GM23338 (cell line): ENCODE data around the gene LYL1. TPM values are rescaled to one million over a fixed set of nuclear protein-coding genes. Genes with fewer than 3 reads are reported as not detected.

Experiments used
- ATAC-seq: fragments of 200-7000 bp; cut with Tn5 transposase; 3 replicates; pipeline ENCODE4 v1.9.1; 2020
- DNase-seq: peaks from one replicate; pipeline ENCODE4 v3.0.0-alpha.2; 2015; ENCODE audit warnings: low spot score
- H2AFZ ChIP-seq: fragments of 200-600 bp; sonication (generic); 2 replicates; pipeline ENCODE4 v1.8.0; 2016; ENCODE audit warnings: antibody characterized with exemption, mild to moderate bottlenecking, moderate library complexity
- H3F3A ChIP-seq: fragments of 200-600 bp; sonication (generic); replicated peaks from 2 replicates; pipeline ENCODE4 v1.8.0; 2017; ENCODE audit warnings: antibody characterized with exemption, mixed run types, low read depth
- H3K27ac ChIP-seq: fragments of 200-600 bp; sonication (generic); 2 replicates; pipeline ENCODE4 v1.6.1; 2016; ENCODE audit warnings: low read depth
- H3K27me3 ChIP-seq: fragments of 200-600 bp; sonication (generic); 2 replicates; pipeline ENCODE4 v1.8.0; 2016; ENCODE audit warnings: mild to moderate bottlenecking, mixed run types, moderate library complexity; ENCODE audit not compliant: insufficient read depth
- H3K36me3 ChIP-seq: fragments of 200-600 bp; sonication (generic); 2 replicates; pipeline ENCODE4 v1.8.0; 2016; ENCODE audit warnings: mild to moderate bottlenecking; ENCODE audit not compliant: insufficient read depth
- H3K4me1 ChIP-seq: fragments of 200-600 bp; sonication (generic); 2 replicates; pipeline ENCODE4 v1.8.0; 2016; ENCODE audit warnings: mild to moderate bottlenecking, moderate library complexity; ENCODE audit not compliant: insufficient read depth
- H3K4me2 ChIP-seq: fragments of 200-600 bp; sonication (generic); 2 replicates; pipeline ENCODE4 v1.7.1; 2017; ENCODE audit warnings: mixed run types
- H3K4me3 ChIP-seq: fragments of 200-600 bp; sonication (generic); 2 replicates; pipeline ENCODE4 v1.6.1; 2016; ENCODE audit warnings: mixed run types
- H3K79me2 ChIP-seq: fragments of 200-600 bp; sonication (generic); replicated peaks from 2 replicates; pipeline ENCODE4 v1.8.0; 2017; ENCODE audit warnings: mild to moderate bottlenecking; ENCODE audit not compliant: insufficient read depth
- H3K9me2 ChIP-seq: fragments of 200-600 bp; sonication (generic); 2 replicates; pipeline ENCODE4 v1.8.0; 2017; ENCODE audit not compliant: insufficient read depth
- H4K20me1 ChIP-seq: fragments of 200-600 bp; sonication (generic); replicated peaks from 2 replicates; pipeline ENCODE4 v1.8.0; 2017; ENCODE audit warnings: mild to moderate bottlenecking; ENCODE audit not compliant: insufficient read depth
- H3K27ac Mint-ChIP-seq: 2 replicates; pipeline ENCODE4 v1.8.0; 2020; ENCODE audit warnings: inconsistent platforms, mild to moderate bottlenecking, moderate library complexity, mixed read lengths
- H3K27me3 Mint-ChIP-seq: 3 replicates; pipeline ENCODE4 v1.8.0; 2022; ENCODE audit warnings: low read depth, mild to moderate bottlenecking, moderate library complexity, mixed read lengths, inconsistent platforms; ENCODE audit not compliant: insufficient read depth, poor library complexity
- H3K36me3 Mint-ChIP-seq: 3 replicates; pipeline ENCODE4 v1.8.0; 2021; ENCODE audit warnings: low read depth, mild to moderate bottlenecking, inconsistent platforms, moderate library complexity, mixed read lengths
- H3K4me1 Mint-ChIP-seq: 3 replicates; pipeline ENCODE4 v1.8.0; 2020; ENCODE audit warnings: mild to moderate bottlenecking, inconsistent platforms, mixed read lengths
- H3K4me3 Mint-ChIP-seq: 3 replicates; pipeline ENCODE4 v1.8.0; 2021; ENCODE audit warnings: moderate library complexity, mild to moderate bottlenecking, inconsistent platforms, mixed read lengths
- H3K9me3 Mint-ChIP-seq: 3 replicates; pipeline ENCODE4 v1.8.0; 2020; ENCODE audit warnings: moderate library complexity, mild to moderate bottlenecking, inconsistent platforms, mixed read lengths
- CREB1 ChIP-seq: fragments of 250-450 bp; sonication (Bioruptor Pico); IDR thresholded peaks from 2 replicates; pipeline ENCODE4 v1.5.0; 2020; ENCODE audit warnings: low read depth, mild to moderate bottlenecking, moderate library complexity
- EZH2 ChIP-seq: fragments of 200-600 bp; sonication (generic); IDR thresholded peaks from one replicate; pipeline ENCODE4 v1.8.0; 2017; ENCODE audit warnings: antibody characterized with exemption, mild to moderate bottlenecking, low read depth; ENCODE audit not compliant: unreplicated experiment
- EZH2phosphoT487 ChIP-seq: fragments of 200-600 bp; sonication (generic); IDR thresholded peaks from one replicate; pipeline ENCODE4 v1.8.1; 2018; ENCODE audit warnings: antibody characterized with exemption; ENCODE audit not compliant: unreplicated experiment
- STAT1 ChIP-seq: IDR thresholded peaks from one replicate; pipeline ENCODE4 v1.6.1; 2016; ENCODE audit warnings: antibody characterized with exemption; ENCODE audit not compliant: unreplicated experiment
- polyA plus RNA-seq: library from polyadenylated mRNA; unstranded; fragments of >200 nt; fragmentation: Nextera tagmentation; extraction: Ambion mirVana; gene quantifications from 2 replicates; pipeline ENCODE4 v1.2.1, GENCODE V29; 2016
- total RNA-seq: library from RNA; depleted of rRNA; stranded (reverse); fragments of >200 nt; shearing (Covaris generic); gene quantifications from 2 replicates; pipeline ENCODE4 v1.2.3, GENCODE V29; 2014
- TF ChIP-seq, protein P1 (sequence below): fragments of 250-450 bp; sonication (Bioruptor Pico); IDR thresholded peaks from 2 replicates; pipeline ENCODE4 v1.5.0; 2020; ENCODE audit warnings: mild to moderate bottlenecking, moderate library complexity

LYL1 gene
- total and polyA plus RNA-seq, 2 experiments from 2014 or later, result 1.2 to 2.2 TPM

DNA sequence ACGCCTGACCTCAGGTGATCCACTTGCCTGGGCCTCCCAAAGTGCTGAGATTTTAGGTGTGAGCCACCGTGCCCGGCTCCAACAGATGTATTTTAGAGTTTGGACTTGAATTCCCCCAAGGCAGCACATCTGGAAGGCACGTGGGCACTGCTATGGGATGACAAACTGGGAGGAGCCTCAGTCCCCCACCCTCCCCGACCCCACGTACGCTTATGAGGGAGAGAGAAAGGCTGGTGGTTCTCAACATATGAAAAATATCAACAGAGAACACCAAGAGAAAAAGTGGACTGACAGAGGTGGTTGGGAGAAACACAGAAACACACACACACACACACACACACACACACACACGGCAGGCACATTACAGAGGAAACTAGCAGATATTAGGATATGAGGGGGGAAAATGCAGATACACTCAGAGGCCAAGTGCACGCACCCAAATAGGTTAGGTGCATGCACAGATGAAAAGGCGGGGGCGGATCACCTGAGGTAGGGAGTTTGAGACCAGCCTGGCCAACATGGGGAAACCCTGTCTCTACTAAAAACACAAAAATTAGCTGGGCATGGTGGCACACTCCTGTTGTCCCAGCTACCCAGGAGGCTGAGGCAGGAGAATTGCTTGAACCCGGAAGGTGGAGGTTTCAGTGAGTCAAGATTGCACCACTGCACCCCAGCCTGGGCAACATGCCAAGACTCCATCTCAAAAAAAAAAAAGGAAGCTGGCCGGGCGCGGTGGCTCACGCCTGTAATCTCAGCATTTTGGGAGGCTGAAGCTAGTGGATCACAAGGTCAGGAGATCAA, 44.3 kb upstream of the LYL1 start:
- Mint-ChIP-seq H3K4me3 (no peak overlapping the region), H3K27me3 (peaks cover 20% of the 10 kb centered on the region), H3K27ac (no peak overlapping the region), H3K4me1 (peaks cover 9% of the 10 kb centered on the region), H3K9me3 (peaks cover 3% of the 10 kb centered on the region; the same call in 1 of the 3 replicates), H3K36me3 (peaks cover 15% of the 10 kb centered on the region)
- Histone ChIP-seq H3K27ac (no peak overlapping the region), H3F3A (peaks cover 8% of the 10 kb centered on the region), H3K27me3 (no peaks in the 10 kb centered on the region), H3K9me2 (no peaks in the 10 kb centered on the region), H3K4me2 (no peak overlapping the region), H4K20me1 (peaks cover 10% of the 10 kb centered on the region; the same call in 1 of the 2 replicates), H3K79me2 (peaks cover 19% of the 10 kb centered on the region), H3K36me3 (no peaks in the 10 kb centered on the region), H3K4me1 (no peaks in the 10 kb centered on the region), H3K4me3 (no peak overlapping the region), H2AFZ (no peak overlapping the region)
- DNase-seq (no peak), ATAC-seq (no peak)
- no peak for TF ChIP-seq EZH2
- no peak for TF ChIP-seq CREB1
- TF ChIP-seq EZH2phosphoT487, result no peak
- TF ChIP-seq, protein P1, sequence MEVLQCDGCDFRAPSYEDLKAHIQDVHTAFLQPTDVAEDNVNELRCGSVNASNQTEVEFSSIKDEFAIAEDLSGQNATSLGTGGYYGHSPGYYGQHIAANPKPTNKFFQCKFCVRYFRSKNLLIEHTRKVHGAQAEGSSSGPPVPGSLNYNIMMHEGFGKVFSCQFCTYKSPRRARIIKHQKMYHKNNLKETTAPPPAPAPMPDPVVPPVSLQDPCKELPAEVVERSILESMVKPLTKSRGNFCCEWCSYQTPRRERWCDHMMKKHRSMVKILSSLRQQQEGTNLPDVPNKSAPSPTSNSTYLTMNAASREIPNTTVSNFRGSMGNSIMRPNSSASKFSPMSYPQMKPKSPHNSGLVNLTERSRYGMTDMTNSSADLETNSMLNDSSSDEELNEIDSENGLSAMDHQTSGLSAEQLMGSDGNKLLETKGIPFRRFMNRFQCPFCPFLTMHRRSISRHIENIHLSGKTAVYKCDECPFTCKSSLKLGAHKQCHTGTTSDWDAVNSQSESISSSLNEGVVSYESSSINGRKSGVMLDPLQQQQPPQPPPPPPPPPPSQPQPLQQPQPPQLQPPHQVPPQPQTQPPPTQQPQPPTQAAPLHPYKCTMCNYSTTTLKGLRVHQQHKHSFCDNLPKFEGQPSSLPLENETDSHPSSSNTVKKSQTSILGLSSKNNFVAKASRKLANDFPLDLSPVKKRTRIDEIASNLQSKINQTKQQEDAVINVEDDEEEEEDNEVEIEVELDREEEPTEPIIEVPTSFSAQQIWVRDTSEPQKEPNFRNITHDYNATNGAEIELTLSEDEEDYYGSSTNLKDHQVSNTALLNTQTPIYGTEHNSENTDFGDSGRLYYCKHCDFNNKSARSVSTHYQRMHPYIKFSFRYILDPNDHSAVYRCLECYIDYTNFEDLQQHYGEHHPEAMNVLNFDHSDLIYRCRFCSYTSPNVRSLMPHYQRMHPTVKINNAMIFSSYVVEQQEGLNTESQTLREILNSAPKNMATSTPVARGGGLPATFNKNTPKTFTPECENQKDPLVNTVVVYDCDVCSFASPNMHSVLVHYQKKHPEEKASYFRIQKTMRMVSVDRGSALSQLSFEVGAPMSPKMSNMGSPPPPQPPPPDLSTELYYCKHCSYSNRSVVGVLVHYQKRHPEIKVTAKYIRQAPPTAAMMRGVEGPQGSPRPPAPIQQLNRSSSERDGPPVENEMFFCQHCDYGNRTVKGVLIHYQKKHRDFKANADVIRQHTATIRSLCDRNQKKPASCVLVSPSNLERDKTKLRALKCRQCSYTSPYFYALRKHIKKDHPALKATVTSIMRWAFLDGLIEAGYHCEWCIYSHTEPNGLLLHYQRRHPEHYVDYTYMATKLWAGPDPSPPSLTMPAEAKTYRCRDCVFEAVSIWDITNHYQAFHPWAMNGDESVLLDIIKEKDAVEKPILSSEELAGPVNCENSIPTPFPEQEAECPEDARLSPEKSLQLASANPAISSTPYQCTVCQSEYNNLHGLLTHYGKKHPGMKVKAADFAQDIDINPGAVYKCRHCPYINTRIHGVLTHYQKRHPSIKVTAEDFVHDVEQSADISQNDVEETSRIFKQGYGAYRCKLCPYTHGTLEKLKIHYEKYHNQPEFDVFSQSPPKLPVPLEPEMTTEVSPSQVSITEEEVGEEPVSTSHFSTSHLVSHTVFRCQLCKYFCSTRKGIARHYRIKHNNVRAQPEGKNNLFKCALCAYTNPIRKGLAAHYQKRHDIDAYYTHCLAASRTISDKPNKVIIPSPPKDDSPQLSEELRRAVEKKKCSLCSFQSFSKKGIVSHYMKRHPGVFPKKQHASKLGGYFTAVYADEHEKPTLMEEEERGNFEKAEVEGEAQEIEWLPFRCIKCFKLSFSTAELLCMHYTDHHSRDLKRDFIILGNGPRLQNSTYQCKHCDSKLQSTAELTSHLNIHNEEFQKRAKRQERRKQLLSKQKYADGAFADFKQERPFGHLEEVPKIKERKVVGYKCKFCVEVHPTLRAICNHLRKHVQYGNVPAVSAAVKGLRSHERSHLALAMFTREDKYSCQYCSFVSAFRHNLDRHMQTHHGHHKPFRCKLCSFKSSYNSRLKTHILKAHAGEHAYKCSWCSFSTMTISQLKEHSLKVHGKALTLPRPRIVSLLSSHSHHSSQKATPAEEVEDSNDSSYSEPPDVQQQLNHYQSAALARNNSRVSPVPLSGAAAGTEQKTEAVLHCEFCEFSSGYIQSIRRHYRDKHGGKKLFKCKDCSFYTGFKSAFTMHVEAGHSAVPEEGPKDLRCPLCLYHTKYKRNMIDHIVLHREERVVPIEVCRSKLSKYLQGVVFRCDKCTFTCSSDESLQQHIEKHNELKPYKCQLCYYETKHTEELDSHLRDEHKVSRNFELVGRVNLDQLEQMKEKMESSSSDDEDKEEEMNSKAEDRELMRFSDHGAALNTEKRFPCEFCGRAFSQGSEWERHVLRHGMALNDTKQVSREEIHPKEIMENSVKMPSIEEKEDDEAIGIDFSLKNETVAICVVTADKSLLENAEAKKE, result no peak
- TF ChIP-seq STAT1, result no peak
